ENCODE results near the gene C1orf174.

Gene C1orf174

DNA sequence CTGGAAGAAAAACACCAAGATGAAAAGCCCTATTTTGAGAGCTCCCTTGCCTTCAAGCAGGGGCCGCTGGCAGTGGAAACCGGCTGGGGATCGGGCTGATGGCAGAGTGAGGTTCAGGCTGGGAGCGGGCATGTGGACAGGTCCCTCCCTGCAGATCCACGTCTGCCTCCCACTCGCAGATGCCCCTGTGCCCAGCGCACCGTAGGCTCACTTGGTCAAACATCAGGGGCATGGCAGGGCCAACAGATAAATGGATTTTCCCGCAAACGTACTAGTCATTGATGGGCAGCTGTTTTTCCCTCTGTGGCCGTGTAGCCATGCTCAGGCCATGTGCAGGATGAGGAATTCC is 6.6 kb upstream of the C1orf174 start:
- H2AK5ac ChIP-seq (ENCODE audit: low read depth, low read length), result peak overlapping the region; percentile 47
- no peak overlapping the region for H4K91ac ChIP-seq (ENCODE audit: low read depth, low read length, poor library complexity)
- H2BK15ac ChIP-seq (ENCODE audit: low read length), result no peak overlapping the region
- H3K4me1 ChIP-seq (ENCODE audit: control insufficient read depth in 2 of 2, insufficient read depth in 1 of 2, low read depth in 1 of 2, low read length in 2 of 2), result peaks cover 9 to 21% of the 10 kb centered on the region in 2 donors
- H3K27ac ChIP-seq (replicated peaks; ENCODE audit: low read length), result no peak overlapping the region
- H3K9me3 ChIP-seq (replicated peaks in 1 of 2; ENCODE audit: control insufficient read depth in 2 of 2, insufficient read depth in 1 of 2, low read depth in 1 of 2, low read length in 2 of 2), result no peaks in the 10 kb centered on the region
- no peak overlapping the region for H2BK12ac ChIP-seq (ENCODE audit: low read length)
- peak overlapping the region; percentile 68 for H3K18ac ChIP-seq (ENCODE audit: low read length)
- H3K27me3 ChIP-seq (ENCODE audit: control insufficient read depth in 3 of 3, insufficient read depth in 3 of 3, low read depth in 1 of 3, low read length in 3 of 3), result peaks cover 0 to 7% (median 0%) of the 10 kb centered on the region in 3 experiments
- WGBS, 2 donors (ENCODE audit: extremely low coverage in 2 of 2, insufficient read length in 2 of 2, insufficient replicate concordance in 1 of 2), result no CpG with 5 or more reads among the region's 11 CpGs
- no peak overlapping the region for H2AFZ ChIP-seq (ENCODE audit: low read length)
- H2BK5ac ChIP-seq (ENCODE audit: low read length), result no peak overlapping the region
- no peak overlapping the region for H3K4me3 ChIP-seq (ENCODE audit: low read length in 2 of 2)
- peaks cover 3% of the 10 kb centered on the region for H3K79me1 ChIP-seq (ENCODE audit: low read depth, low read length)
- H3K23ac ChIP-seq (ENCODE audit: low read depth, low read length, poor library complexity), result peak overlapping the region; percentile 17
- H3K14ac ChIP-seq (ENCODE audit: low read length), result no peak overlapping the region
- no peak overlapping the region for H2BK120ac ChIP-seq (ENCODE audit: low read depth, low read length)
- H3K9ac ChIP-seq (ENCODE audit: low read depth, low read length, poor library complexity), result no peak overlapping the region
- no peak overlapping the region for H3K4me2 ChIP-seq (ENCODE audit: insufficient read depth, low read length, poor library complexity, severe bottlenecking)
- no peak overlapping the region for H4K8ac ChIP-seq (ENCODE audit: low read depth, low read length)
- H3K4ac ChIP-seq (ENCODE audit: low read length), result no peak overlapping the region
- DNase-seq (ENCODE audit: low spot score), result no peak
- H3K36me3 ChIP-seq (replicated peaks in 1 of 2; ENCODE audit: control insufficient read depth in 2 of 2, insufficient read depth in 2 of 2, low read length in 2 of 2), result no peaks in the 10 kb centered on the region

DNA sequence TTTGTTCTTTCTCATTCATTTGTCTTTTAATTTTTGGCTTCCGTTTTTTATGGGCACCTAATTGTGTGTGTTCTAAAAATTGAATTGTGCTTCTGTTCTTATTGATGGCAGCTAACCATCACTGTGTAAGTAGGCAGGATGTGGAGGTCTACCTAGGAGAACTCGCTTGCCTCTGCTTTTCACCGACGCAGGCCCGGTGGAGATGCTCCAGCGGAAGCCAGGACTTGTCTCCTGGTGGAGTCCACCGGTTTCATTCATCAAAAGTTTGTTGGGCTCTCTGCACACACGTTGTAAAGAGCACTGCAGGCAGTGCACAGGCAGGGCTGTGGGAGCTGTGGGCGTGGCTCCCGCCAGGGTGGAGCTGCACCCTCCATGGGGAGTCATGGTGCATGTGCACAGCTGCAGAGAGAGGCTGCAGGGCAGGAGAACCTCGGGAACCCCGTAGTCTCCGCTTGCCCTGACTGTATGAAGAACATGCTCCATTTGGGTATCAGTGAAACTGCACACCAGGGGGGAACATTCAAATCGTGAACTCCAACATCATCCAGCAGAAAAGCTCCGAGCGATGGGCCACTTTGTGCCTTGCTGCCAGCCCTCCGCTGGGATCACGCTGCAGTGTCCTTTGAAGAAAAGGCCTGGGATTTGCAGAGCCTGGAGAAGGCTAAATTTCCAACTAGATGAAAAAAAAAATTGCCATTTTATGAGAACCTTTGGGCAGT is 6.0 kb upstream of the C1orf174 start:
- H3K4ac ChIP-seq (ENCODE audit: low read length), result no peak overlapping the region
- H4K8ac ChIP-seq (ENCODE audit: low read depth, low read length), result no peak overlapping the region
- peaks cover 9 to 16% of the 10 kb centered on the region in 2 donors for H3K4me1 ChIP-seq (ENCODE audit: control insufficient read depth in 2 of 2, insufficient read depth in 1 of 2, low read depth in 1 of 2, low read length in 2 of 2)
- no peak overlapping the region for H3K23ac ChIP-seq (ENCODE audit: low read depth, low read length, poor library complexity)
- H3K36me3 ChIP-seq (replicated peaks in 1 of 2; ENCODE audit: control insufficient read depth in 2 of 2, insufficient read depth in 2 of 2, low read length in 2 of 2), result no peaks in the 10 kb centered on the region
- H2BK12ac ChIP-seq (ENCODE audit: low read length), result peak overlapping the region; percentile 76
- no CpG with 5 or more reads among the region's 18 CpGs for WGBS, 2 donors (ENCODE audit: extremely low coverage in 2 of 2, insufficient read length in 2 of 2, insufficient replicate concordance in 1 of 2)
- peak overlapping the region; percentile 47 for H2AK5ac ChIP-seq (ENCODE audit: low read depth, low read length)
- no peak overlapping the region for H3K9ac ChIP-seq (ENCODE audit: low read depth, low read length, poor library complexity)
- no peaks in the 10 kb centered on the region for H3K9me3 ChIP-seq (replicated peaks in 1 of 2; ENCODE audit: control insufficient read depth in 2 of 2, insufficient read depth in 1 of 2, low read depth in 1 of 2, low read length in 2 of 2)
- no peak overlapping the region for H3K4me3 ChIP-seq (ENCODE audit: low read length in 2 of 2)
- peak overlapping the region; percentile 59 for H3K14ac ChIP-seq (ENCODE audit: low read length)
- no peak for DNase-seq (ENCODE audit: low spot score)
- H3K18ac ChIP-seq (ENCODE audit: low read length), result no peak overlapping the region
- H2BK15ac ChIP-seq (ENCODE audit: low read length), result no peak overlapping the region
- no peak overlapping the region for H2BK5ac ChIP-seq (ENCODE audit: low read length)
- no peak overlapping the region for H2BK120ac ChIP-seq (ENCODE audit: low read depth, low read length)
- H3K27ac ChIP-seq (replicated peaks; ENCODE audit: low read length), result no peak overlapping the region
- H3K79me1 ChIP-seq (ENCODE audit: low read depth, low read length), result peaks cover 3% of the 10 kb centered on the region
- peaks cover 0 to 2% (median 0%) of the 10 kb centered on the region in 3 experiments for H3K27me3 ChIP-seq (ENCODE audit: control insufficient read depth in 3 of 3, insufficient read depth in 3 of 3, low read depth in 1 of 3, low read length in 3 of 3)
- H3K4me2 ChIP-seq (ENCODE audit: insufficient read depth, low read length, poor library complexity, severe bottlenecking), result no peak overlapping the region
- H4K91ac ChIP-seq (ENCODE audit: low read depth, low read length, poor library complexity), result no peak overlapping the region
- H2AFZ ChIP-seq (ENCODE audit: low read length), result no peak overlapping the region

DNA sequence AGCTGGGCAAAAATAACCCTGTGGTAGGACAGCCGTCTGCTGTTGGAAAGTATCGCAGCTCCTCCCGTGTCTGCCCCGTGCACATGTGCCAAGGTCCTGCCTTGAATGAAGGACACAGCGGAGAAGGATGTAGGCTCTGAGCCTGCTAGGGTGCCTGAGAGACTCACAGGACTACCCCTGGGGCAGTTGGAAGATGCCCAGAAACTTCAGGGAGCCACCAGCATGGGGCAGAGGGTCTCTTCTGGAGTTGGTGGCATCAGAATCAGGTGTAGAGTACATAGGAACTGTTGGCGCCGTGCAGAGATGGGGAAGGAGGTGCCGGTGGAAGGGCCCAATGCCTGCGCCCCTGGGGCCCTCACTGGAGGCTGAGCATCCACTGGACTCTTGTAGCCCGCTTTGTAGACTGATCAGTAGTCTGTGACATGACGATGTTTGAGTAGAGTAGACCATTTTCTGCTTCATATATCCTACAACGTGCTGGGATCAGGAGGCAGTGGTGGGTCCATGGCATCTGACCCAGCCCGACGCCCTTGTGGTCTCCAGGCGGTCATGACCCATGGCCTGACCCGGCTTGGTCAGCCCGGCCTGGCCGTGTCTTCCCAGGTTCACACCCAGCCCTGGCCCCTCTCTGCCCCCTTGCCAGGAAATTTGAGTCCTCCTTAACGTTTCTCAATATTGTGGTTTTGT is 5.3 kb upstream of the C1orf174 start:
- Histone ChIP-seq H3K27ac (replicated peaks; ENCODE audit: low read length) (no peak overlapping the region), H3K4me2 (ENCODE audit: insufficient read depth, low read length, poor library complexity, severe bottlenecking) (no peak overlapping the region), H3K14ac (ENCODE audit: low read length) (no peak overlapping the region), H4K91ac (ENCODE audit: low read depth, low read length, poor library complexity) (no peak overlapping the region), H3K9me3 (replicated peaks in 1 of 2; ENCODE audit: control insufficient read depth in 2 of 2, insufficient read depth in 1 of 2, low read depth in 1 of 2, low read length in 2 of 2) (no peaks in the 10 kb centered on the region), H2AK5ac (ENCODE audit: low read depth, low read length) (no peak overlapping the region), H2AFZ (ENCODE audit: low read length) (no peak overlapping the region), H3K79me1 (ENCODE audit: low read depth, low read length) (peaks cover 2% of the 10 kb centered on the region), H3K4me1 (ENCODE audit: control insufficient read depth in 2 of 2, insufficient read depth in 1 of 2, low read depth in 1 of 2, low read length in 2 of 2) (peaks cover 9 to 13% of the 10 kb centered on the region in 2 donors), H2BK120ac (ENCODE audit: low read depth, low read length) (no peak overlapping the region), H2BK5ac (ENCODE audit: low read length) (no peak overlapping the region), H3K4ac (ENCODE audit: low read length) (no peak overlapping the region), H3K18ac (ENCODE audit: low read length) (no peak overlapping the region), H3K36me3 (replicated peaks in 1 of 2; ENCODE audit: control insufficient read depth in 2 of 2, insufficient read depth in 2 of 2, low read length in 2 of 2) (no peaks in the 10 kb centered on the region), H2BK15ac (ENCODE audit: low read length) (no peak overlapping the region), H3K27me3 (ENCODE audit: control insufficient read depth in 3 of 3, insufficient read depth in 3 of 3, low read depth in 1 of 3, low read length in 3 of 3) (no peaks in the 10 kb centered on the region), H3K4me3 (ENCODE audit: low read length in 2 of 2) (no peak overlapping the region), H3K9ac (ENCODE audit: low read depth, low read length, poor library complexity) (no peak overlapping the region), H2BK12ac (ENCODE audit: low read length) (no peak overlapping the region), H3K23ac (ENCODE audit: low read depth, low read length, poor library complexity) (no peak overlapping the region), H4K8ac (ENCODE audit: low read depth, low read length) (no peak overlapping the region)
- no peak for DNase-seq (ENCODE audit: low spot score)
- WGBS, 2 donors (ENCODE audit: extremely low coverage in 2 of 2, insufficient read length in 2 of 2, insufficient replicate concordance in 1 of 2), result no CpG with 5 or more reads among the region's 19 CpGs

DNA sequence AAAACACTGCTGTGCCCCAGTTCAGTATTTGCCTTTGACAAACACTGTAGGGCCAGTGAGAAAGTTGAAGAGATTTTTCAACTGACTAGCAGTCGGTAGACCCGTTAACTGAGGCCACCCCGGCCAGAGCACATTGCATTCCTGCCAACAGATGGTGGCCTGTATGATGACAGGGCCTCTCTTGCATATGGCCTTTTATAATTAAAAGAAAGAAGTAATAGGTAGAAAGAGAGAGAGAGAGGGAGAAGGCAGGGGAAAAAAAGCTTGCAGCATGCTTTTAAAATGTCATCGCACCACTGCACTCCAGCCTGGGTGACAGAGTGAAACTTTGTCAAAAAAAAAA is 4.7 kb upstream of the C1orf174 start:
- no peak overlapping the region for H3K18ac ChIP-seq (ENCODE audit: low read length)
- no peak overlapping the region for H3K4ac ChIP-seq (ENCODE audit: low read length)
- no peaks in the 10 kb centered on the region for H3K9me3 ChIP-seq (replicated peaks in 1 of 2; ENCODE audit: control insufficient read depth in 2 of 2, insufficient read depth in 1 of 2, low read depth in 1 of 2, low read length in 2 of 2)
- H2AK5ac ChIP-seq (ENCODE audit: low read depth, low read length), result no peak overlapping the region
- H3K4me3 ChIP-seq (ENCODE audit: low read length in 2 of 2), result no peak overlapping the region
- no peak overlapping the region for H3K27ac ChIP-seq (replicated peaks; ENCODE audit: low read length)
- WGBS, 2 donors (ENCODE audit: extremely low coverage in 2 of 2, insufficient read length in 2 of 2, insufficient replicate concordance in 1 of 2), result no CpG with 5 or more reads among the region's 4 CpGs
- no peak overlapping the region for H3K9ac ChIP-seq (ENCODE audit: low read depth, low read length, poor library complexity)
- H3K36me3 ChIP-seq (replicated peaks in 1 of 2; ENCODE audit: control insufficient read depth in 2 of 2, insufficient read depth in 2 of 2, low read length in 2 of 2), result no peaks in the 10 kb centered on the region
- no peak for DNase-seq (ENCODE audit: low spot score)
- H4K91ac ChIP-seq (ENCODE audit: low read depth, low read length, poor library complexity), result no peak overlapping the region
- H3K4me1 ChIP-seq (ENCODE audit: control insufficient read depth in 2 of 2, insufficient read depth in 1 of 2, low read depth in 1 of 2, low read length in 2 of 2), result peaks cover 6 to 10% of the 10 kb centered on the region in 2 donors
- H2AFZ ChIP-seq (ENCODE audit: low read length), result no peak overlapping the region
- no peak overlapping the region for H3K4me2 ChIP-seq (ENCODE audit: insufficient read depth, low read length, poor library complexity, severe bottlenecking)
- H2BK15ac ChIP-seq (ENCODE audit: low read length), result no peak overlapping the region
- H3K14ac ChIP-seq (ENCODE audit: low read length), result no peak overlapping the region
- H2BK120ac ChIP-seq (ENCODE audit: low read depth, low read length), result no peak overlapping the region
- no peaks in the 10 kb centered on the region for H3K27me3 ChIP-seq (ENCODE audit: control insufficient read depth in 3 of 3, insufficient read depth in 3 of 3, low read depth in 1 of 3, low read length in 3 of 3)
- no peak overlapping the region for H2BK12ac ChIP-seq (ENCODE audit: low read length)
- H3K79me1 ChIP-seq (ENCODE audit: low read depth, low read length), result no peaks in the 10 kb centered on the region
- H2BK5ac ChIP-seq (ENCODE audit: low read length), result peak overlapping the region; percentile 16
- no peak overlapping the region for H4K8ac ChIP-seq (ENCODE audit: low read depth, low read length)
- no peak overlapping the region for H3K23ac ChIP-seq (ENCODE audit: low read depth, low read length, poor library complexity)
